Mononuclear cell (primary cell): ENCODE measurements around the gene ADARB2. TPM values are rescaled to one million over a fixed set of nuclear protein-coding genes. Genes with fewer than 3 reads are reported as not detected.

Experiments used
- H3K27me3 ChIP-seq: 2 replicates; pipeline ENCODE4 v1.6.0; 2011; ENCODE audit warnings: low read length, control low read depth; ENCODE audit not compliant: insufficient read depth
- H3K4me1 ChIP-seq: 2 replicates; pipeline ENCODE4 v1.5.1; 2011; ENCODE audit warnings: mild to moderate bottlenecking, low read length, control low read depth; ENCODE audit not compliant: insufficient read depth
- H3K4me3 ChIP-seq: 2 replicates; pipeline ENCODE4 v1.5.1; 2011; ENCODE audit warnings: mild to moderate bottlenecking, low read length, moderate library complexity
- H3K9me3 ChIP-seq: 2 replicates; pipeline ENCODE4 v1.5.1; 2011; ENCODE audit warnings: low read depth, mild to moderate bottlenecking, control low read depth, low read length
- total RNA-seq: library from RNA; depleted of rRNA; stranded (reverse); fragments of >200 nt; gene quantifications from one replicate; pipeline ENCODE4 v1.2.3, GENCODE V29; 2012

The ADARB2 gene
- total RNA-seq, 1 donor: under 0.01 TPM

DNA sequence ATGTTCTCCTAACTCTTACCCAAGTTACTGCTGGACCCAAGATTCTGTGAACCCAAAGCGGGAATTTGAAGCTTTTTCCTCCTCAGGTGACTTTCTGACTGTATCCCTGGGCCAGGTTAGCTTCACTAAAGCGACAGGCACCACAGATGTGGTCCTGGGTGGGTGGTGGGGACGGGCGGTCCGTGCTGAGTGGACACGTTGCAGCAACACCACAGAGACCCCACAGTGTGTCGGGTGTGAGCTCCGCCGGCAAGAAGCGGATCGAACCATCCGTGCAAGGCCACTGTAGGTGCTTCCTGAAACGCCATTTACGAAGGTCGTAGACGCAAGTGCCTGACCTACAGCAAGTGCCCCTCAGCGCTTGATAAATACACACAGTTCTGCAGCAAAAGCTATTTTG is 325.9 kb downstream of the ADARB2 start:
- Histone ChIP-seq H3K4me3 (no peak overlapping the region), H3K9me3 (no peaks in the 10 kb centered on the region), H3K27me3 (no peaks in the 10 kb centered on the region), H3K4me1 (no peaks in the 10 kb centered on the region)

DNA sequence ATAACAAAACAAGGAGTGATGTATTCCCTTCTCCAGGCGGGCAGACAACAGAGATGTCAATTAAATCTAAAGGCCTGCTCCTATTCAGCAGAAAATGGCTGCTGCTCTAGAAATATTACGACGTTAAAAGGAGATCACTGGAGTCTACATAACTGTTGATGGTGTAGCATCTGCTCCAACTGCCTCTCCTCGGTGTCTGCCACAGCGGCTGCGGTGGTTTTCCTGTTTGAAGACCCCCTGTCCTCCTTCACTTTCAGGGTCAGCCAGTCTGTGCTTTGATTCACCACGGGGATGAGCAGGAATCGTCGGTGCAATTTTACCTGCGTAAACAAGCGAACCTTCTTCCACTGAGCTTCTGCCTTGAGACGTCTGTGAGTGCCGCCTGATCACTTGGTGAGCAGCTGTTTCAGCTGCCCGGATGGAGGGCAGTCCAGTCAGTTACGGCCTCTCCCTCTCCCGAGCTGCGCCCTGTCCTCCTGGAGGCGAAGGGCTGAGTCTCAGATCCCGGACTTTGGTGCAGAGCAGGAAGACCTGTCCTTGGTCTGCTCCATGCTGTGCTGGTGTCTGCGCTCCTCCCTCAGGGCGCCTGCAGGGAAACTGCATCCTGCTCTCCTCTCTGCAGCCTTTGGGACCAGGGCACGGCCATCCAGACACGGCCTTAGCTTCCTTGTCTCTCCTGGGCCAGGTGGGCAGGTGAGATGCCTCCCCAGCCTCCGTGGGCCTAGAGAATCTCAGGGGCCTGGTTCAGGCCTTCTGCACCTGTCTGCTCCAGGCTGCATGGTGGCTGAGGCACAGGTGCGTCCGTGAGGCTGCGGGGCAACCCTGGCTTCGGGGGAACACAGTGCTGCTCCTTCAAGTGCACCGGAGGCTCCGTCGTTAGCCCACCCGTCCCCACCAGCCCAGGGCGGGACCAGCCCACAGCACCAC is 326.6 kb downstream of the ADARB2 start:
- H3K4me1 ChIP-seq: no peaks in the 10 kb centered on the region
- H3K9me3 ChIP-seq: no peaks in the 10 kb centered on the region

GRCh38 chr10:1410032-1410431 is 327.3 kb downstream of the ADARB2 start:
- Histone ChIP-seq H3K4me3 (no peak overlapping the region), H3K4me1 (no peaks in the 10 kb centered on the region), H3K27me3 (no peaks in the 10 kb centered on the region), H3K9me3 (no peaks in the 10 kb centered on the region)

More for the DNA sequence above, 326.6 kb downstream of the ADARB2 start:
- Histone ChIP-seq H3K4me3 (no peak overlapping the region), H3K27me3 (no peaks in the 10 kb centered on the region)

- Histone ChIP-seq H3K9me3 (no peaks in the 10 kb centered on the region), H3K27me3 (no peaks in the 10 kb centered on the region), H3K4me1 (no peaks in the 10 kb centered on the region), H3K4me3 (no peak overlapping the region)
Observed at GRCh38 chr10:1409392-1409791, 327.9 kb downstream of the ADARB2 start.

- no peaks in the 10 kb centered on the region for H3K27me3 ChIP-seq
- H3K4me1 ChIP-seq: no peaks in the 10 kb centered on the region
- H3K9me3 ChIP-seq: no peaks in the 10 kb centered on the region
- H3K4me3 ChIP-seq: no peak overlapping the region
Observed at GRCh38 chr10:1408651-1409367, 328.5 kb downstream of the ADARB2 start.

- H3K9me3 ChIP-seq: no peaks in the 10 kb centered on the region
- no peaks in the 10 kb centered on the region for H3K4me1 ChIP-seq
- H3K4me3 ChIP-seq: no peak overlapping the region
- H3K27me3 ChIP-seq: no peaks in the 10 kb centered on the region
Observed at GRCh38 chr10:1406967-1407945, 330.1 kb downstream of the ADARB2 start.

- Histone ChIP-seq H3K4me1 (no peaks in the 10 kb centered on the region), H3K4me3 (no peak overlapping the region), H3K9me3 (no peaks in the 10 kb centered on the region), H3K27me3 (no peaks in the 10 kb centered on the region)
Observed at GRCh38 chr10:1406132-1406966, 331.0 kb downstream of the ADARB2 start.

DNA sequence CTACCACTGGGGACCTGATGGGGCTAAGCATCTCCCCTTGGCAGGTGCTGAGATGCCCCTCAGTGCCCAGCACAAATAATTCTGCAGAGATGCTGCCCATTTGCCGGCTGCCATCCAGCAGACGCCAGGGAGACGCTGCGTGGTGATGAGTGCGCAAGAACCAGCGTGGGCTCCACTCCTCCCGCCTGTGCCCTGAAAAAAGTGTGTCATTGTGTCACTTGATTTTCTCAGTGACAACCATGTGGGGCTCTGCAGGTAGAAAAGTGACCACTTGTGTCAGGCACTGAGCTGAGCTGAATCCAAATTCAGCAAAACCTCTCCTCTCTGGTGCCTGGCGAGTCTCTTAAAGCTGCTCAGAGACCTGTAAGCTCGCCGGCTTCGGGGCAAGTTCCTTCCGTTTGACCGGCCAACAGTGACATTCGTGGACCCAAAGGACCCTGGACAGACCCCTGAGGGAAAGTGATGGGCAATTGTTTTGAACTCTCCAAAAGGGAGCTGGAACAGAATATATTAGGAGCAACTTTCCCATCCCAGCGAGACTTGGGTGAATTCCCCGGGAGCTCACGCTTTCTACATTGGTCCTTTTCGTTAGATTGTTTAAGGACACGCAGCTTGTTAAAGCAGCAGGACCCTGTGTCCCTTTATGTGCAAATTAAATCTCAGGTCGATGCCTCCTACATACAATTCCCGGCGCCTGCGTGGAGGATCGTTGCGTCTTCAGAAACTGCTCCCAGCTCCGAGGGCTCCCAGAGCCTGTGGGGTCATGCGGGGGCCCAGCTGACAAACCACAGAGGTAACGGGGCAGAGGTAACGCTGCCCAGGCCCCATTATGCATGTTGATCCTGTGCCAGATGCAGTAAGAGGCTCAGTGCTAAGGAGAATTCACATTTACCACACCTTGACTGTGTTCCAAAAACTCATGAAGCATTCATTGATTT is 332.7 kb downstream of the ADARB2 start:
- H3K27me3 ChIP-seq: no peaks in the 10 kb centered on the region
- H3K4me1 ChIP-seq: no peaks in the 10 kb centered on the region
- H3K9me3 ChIP-seq: no peaks in the 10 kb centered on the region
- no peak overlapping the region for H3K4me3 ChIP-seq

GRCh38 chr10:1403508-1404322 is 333.6 kb downstream of the ADARB2 start:
- no peaks in the 10 kb centered on the region for H3K27me3 ChIP-seq
- no peaks in the 10 kb centered on the region for H3K9me3 ChIP-seq
- H3K4me1 ChIP-seq: no peaks in the 10 kb centered on the region
- no peak overlapping the region for H3K4me3 ChIP-seq

DNA sequence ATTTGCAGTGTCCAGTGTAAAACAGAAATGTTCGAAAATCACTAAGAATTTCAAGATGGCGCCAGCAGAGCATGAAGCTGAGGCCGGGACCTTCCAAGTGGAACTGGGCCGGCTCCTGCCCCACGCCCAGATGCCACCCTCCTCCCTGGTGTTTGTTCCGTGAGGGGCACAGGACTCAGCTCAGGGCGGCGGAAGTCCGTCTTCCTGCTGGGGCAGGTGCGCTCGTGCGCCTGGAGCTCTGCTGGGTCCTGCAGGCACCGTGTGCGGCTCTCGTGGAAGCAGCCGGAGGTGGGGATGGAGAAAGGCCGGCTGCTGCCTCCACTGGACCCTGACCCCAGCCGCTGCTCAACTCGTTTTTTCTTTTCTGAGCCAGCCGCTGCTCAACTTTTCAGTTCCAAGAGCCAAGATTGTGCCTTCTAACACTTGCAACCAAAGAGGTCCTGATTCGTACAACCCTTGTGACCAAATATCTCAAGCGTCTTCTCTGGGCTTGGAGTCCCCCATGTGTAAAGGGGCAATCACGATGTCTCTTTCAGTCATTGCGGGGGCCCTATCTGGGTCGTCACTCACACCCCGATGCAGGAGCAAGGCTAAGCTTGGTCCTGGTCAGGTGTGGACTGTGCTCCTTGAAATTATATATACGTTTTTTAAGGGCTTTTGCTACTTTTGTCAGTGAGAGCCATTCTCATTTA is 334.4 kb downstream of the ADARB2 start:
- H3K9me3 ChIP-seq: no peaks in the 10 kb centered on the region
- H3K4me1 ChIP-seq: no peaks in the 10 kb centered on the region
- no peak overlapping the region for H3K4me3 ChIP-seq
- no peaks in the 10 kb centered on the region for H3K27me3 ChIP-seq

- Histone ChIP-seq H3K27me3 (no peaks in the 10 kb centered on the region), H3K9me3 (no peaks in the 10 kb centered on the region), H3K4me1 (no peaks in the 10 kb centered on the region), H3K4me3 (no peak overlapping the region)
Observed at GRCh38 chr10:1402016-1402770, 335.1 kb downstream of the ADARB2 start.
